Measurements from ENCODE around the gene RNF168.

Gene RNF168

DNA sequence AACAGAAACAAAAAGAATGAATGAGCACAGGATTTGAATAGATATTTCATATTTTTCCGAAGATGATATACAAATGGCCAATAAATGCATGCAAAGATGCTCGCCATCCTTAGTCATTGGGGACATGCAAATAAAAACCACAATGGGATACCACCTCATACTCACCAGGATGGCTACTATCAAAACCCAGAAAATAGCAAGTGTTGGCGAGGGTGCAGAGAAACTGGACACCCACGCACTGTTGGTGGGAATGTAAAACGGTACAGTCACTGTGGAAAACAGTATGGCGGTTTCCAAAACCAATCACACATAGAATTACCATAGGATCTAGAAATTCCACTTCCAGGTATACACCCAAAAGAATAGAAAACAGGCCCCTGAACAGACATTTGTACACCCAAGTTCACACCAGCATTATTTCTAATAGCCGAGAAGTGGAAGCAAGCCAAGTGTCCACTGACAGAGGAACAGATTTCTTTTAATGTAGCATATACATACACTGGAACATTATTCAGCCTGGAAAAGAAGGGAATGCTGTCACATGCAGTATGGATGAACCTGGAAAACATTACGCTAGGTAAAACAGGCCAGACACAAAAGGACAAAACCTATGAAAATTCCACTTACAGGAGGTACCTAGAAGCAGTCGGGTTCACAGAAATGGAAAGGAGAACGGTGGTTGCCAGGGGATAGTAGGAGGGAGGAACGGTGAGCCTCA lies 3.6 kb downstream of the RNF168 start:
- Histone ChIP-seq H3K36me3 (ENCODE audit: low read depth) (peaks cover 48% of the 10 kb centered on the region), H3K4me3 (ENCODE audit: severe bottlenecking) (peak overlapping the region; percentile 59), H3K9me3 (ENCODE audit: severe bottlenecking) (no peaks in the 10 kb centered on the region), H3K4me1 (ENCODE audit: insufficient read depth, poor library complexity, severe bottlenecking) (peaks cover 10% of the 10 kb centered on the region), H3K27ac (ENCODE audit: poor library complexity, severe bottlenecking) (peak overlapping the region; percentile 90), H3K27me3 (ENCODE audit: insufficient read depth, poor library complexity, severe bottlenecking) (no peaks in the 10 kb centered on the region)
- DNase-seq (ENCODE audit: low spot score), result no peak
- TF ChIP-seq CTCF (IDR thresholded peaks at IDR 0.05; ENCODE audit: poor library complexity, severe bottlenecking), result no peak
- no peak for ATAC-seq (ENCODE audit: low read depth)

GRCh38 chr3:196499061-196499460 lies 4.5 kb downstream of the RNF168 start:
- no peak for TF ChIP-seq CTCF (IDR thresholded peaks at IDR 0.05; ENCODE audit: poor library complexity, severe bottlenecking)
- DNase-seq (ENCODE audit: low spot score) (no peak), ATAC-seq (ENCODE audit: low read depth) (no peak)
- no peak overlapping the region for H3K4me3 ChIP-seq (ENCODE audit: severe bottlenecking)
- H3K27me3 ChIP-seq (ENCODE audit: insufficient read depth, poor library complexity, severe bottlenecking), result no peaks in the 10 kb centered on the region
- H3K36me3 ChIP-seq (ENCODE audit: low read depth), result peaks cover 48% of the 10 kb centered on the region
- peaks cover 10% of the 10 kb centered on the region for H3K4me1 ChIP-seq (ENCODE audit: insufficient read depth, poor library complexity, severe bottlenecking)
- no peaks in the 10 kb centered on the region for H3K9me3 ChIP-seq (ENCODE audit: severe bottlenecking)
- H3K27ac ChIP-seq (ENCODE audit: poor library complexity, severe bottlenecking), result peak overlapping the region; percentile 90

- H3K27ac ChIP-seq (ENCODE audit: poor library complexity, severe bottlenecking), result no peak overlapping the region
- no peaks in the 10 kb centered on the region for H3K27me3 ChIP-seq (ENCODE audit: insufficient read depth, poor library complexity, severe bottlenecking)
- H3K36me3 ChIP-seq (ENCODE audit: low read depth), result peaks cover 48% of the 10 kb centered on the region
- no peaks in the 10 kb centered on the region for H3K9me3 ChIP-seq (ENCODE audit: severe bottlenecking)
- no peak overlapping the region for H3K4me3 ChIP-seq (ENCODE audit: severe bottlenecking)
- no peak for ATAC-seq (ENCODE audit: low read depth)
- no peak for TF ChIP-seq CTCF (IDR thresholded peaks at IDR 0.05; ENCODE audit: poor library complexity, severe bottlenecking)
- H3K4me1 ChIP-seq (ENCODE audit: insufficient read depth, poor library complexity, severe bottlenecking), result peaks cover 10% of the 10 kb centered on the region
- no peak for DNase-seq (ENCODE audit: low spot score)
Observed at GRCh38 chr3:196498297-196498696, 5.3 kb downstream of the RNF168 start.

DNA sequence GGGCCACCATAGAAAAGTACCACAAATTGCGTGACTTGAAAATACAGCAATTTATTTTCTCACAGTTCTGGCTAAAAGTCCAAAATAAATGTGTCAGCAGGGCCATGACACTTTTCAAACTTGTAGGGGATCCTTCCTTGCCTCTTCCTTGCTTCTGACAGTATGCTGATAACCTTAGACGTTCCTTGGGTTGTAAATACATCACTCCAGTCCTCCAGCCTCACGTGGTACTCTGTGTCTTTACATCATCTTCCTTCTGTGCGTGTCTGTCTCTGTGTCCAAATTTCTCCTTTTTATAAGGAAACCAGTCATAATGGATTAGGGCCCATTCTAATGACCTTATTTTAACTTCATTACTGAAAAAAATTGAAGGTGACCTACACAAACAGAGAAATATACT lies 7.4 kb downstream of the RNF168 start:
- Histone ChIP-seq H3K27me3 (ENCODE audit: insufficient read depth, poor library complexity, severe bottlenecking) (no peaks in the 10 kb centered on the region), H3K4me3 (ENCODE audit: severe bottlenecking) (no peak overlapping the region), H3K27ac (ENCODE audit: poor library complexity, severe bottlenecking) (no peak overlapping the region), H3K9me3 (ENCODE audit: severe bottlenecking) (no peaks in the 10 kb centered on the region), H3K36me3 (ENCODE audit: low read depth) (peaks cover 47% of the 10 kb centered on the region), H3K4me1 (ENCODE audit: insufficient read depth, poor library complexity, severe bottlenecking) (peaks cover 10% of the 10 kb centered on the region)
- no peak for ATAC-seq (ENCODE audit: low read depth)
- TF ChIP-seq CTCF (IDR thresholded peaks at IDR 0.05; ENCODE audit: poor library complexity, severe bottlenecking), result no peak
- DNase-seq (ENCODE audit: low spot score), result no peak

DNA sequence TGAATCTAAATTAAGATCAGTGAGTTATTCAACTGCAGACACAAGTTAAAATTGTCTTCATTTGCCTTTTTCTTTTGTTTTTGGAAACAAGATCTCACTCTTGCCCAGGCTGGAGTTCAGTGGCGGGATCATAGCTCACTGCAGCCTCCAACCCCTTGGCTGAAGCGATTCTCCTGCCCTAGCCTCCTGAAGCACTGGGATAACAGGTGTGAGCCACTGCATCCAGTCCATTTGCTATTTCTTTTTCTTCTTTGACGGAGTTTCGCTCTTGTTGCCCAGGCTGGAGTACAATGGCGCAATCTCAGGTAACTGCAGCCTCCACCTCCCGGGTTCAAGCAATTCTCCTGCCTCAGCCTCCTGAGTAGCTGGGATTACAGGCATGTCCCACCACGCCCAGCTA lies 10.3 kb downstream of the RNF168 start:
- H3K27me3 ChIP-seq (ENCODE audit: insufficient read depth, poor library complexity, severe bottlenecking), result no peaks in the 10 kb centered on the region
- ATAC-seq (ENCODE audit: low read depth) (no peak), DNase-seq (ENCODE audit: low spot score) (no peak)
- no peaks in the 10 kb centered on the region for H3K9me3 ChIP-seq (ENCODE audit: severe bottlenecking)
- H3K4me1 ChIP-seq (ENCODE audit: insufficient read depth, poor library complexity, severe bottlenecking), result no peaks in the 10 kb centered on the region
- no peak for TF ChIP-seq CTCF (IDR thresholded peaks at IDR 0.05; ENCODE audit: poor library complexity, severe bottlenecking)
- peaks cover 24% of the 10 kb centered on the region for H3K36me3 ChIP-seq (ENCODE audit: low read depth)
- no peak overlapping the region for H3K27ac ChIP-seq (ENCODE audit: poor library complexity, severe bottlenecking)
- H3K4me3 ChIP-seq (ENCODE audit: severe bottlenecking), result no peak overlapping the region
